Activated naive CD8-positive, alpha-beta T cell treated with anti-CD3 and anti-CD28 coated beads, Interleukin-2, amount 10 ng/mL, durations not matched to agents 7 days and 5 days (primary cell): ENCODE measurements around the gene C6orf132. TPM values are rescaled to one million over a fixed set of nuclear protein-coding genes. Genes with fewer than 3 reads are reported as not detected.
A peak's percentile ranks its signal among the peaks of the same experiment; 100 is the strongest.

Source experiments
- ATAC-seq: fragments of 150-1000 bp; cut with Tn5 transposase; one replicate; pipeline ENCODE4 v1.10.0; 2021; ENCODE audit warnings: low read depth, moderate library complexity
- POLR2A ChIA-PET: fragments of 350-600 bp; sonication (Branson Sonifier 250); formaldehyde crosslinking; loops from one replicate; lab custom pipeline; 2021; ENCODE audit warnings: antibody characterized with exemption; lab: Charles Lee
- DNase-seq: peaks from one replicate; pipeline ENCODE4 v3.0.0; 2021
- H3K27ac Mint-ChIP-seq: one replicate; pipeline ENCODE4 v1.8.0; 2022; ENCODE audit warnings: mild to moderate bottlenecking, mixed read lengths
- H3K27me3 Mint-ChIP-seq: one replicate; pipeline ENCODE4 v1.8.0; 2022; ENCODE audit warnings: mild to moderate bottlenecking, moderate library complexity, mixed read lengths
- H3K36me3 Mint-ChIP-seq: one replicate; pipeline ENCODE4 v1.8.0; 2021; ENCODE audit warnings: mild to moderate bottlenecking, mixed read lengths
- H3K4me1 Mint-ChIP-seq: one replicate; pipeline ENCODE4 v1.8.0; 2021; ENCODE audit warnings: mixed read lengths
- H3K4me3 Mint-ChIP-seq: one replicate; pipeline ENCODE4 v1.8.0; 2022; ENCODE audit warnings: mild to moderate bottlenecking, moderate library complexity, mixed read lengths
- H3K9me3 Mint-ChIP-seq: one replicate; pipeline ENCODE4 v1.8.0; 2021; ENCODE audit warnings: mixed read lengths
- total RNA-seq, 2 experiments: library from RNA; stranded (reverse); gene quantifications; one replicate each; pipeline ENCODE4 v1.2.3, GENCODE V29; 2021

Gene C6orf132
- total RNA-seq, 2 experiments from 2014 or later = 0.08 to 0.14 TPM

DNA sequence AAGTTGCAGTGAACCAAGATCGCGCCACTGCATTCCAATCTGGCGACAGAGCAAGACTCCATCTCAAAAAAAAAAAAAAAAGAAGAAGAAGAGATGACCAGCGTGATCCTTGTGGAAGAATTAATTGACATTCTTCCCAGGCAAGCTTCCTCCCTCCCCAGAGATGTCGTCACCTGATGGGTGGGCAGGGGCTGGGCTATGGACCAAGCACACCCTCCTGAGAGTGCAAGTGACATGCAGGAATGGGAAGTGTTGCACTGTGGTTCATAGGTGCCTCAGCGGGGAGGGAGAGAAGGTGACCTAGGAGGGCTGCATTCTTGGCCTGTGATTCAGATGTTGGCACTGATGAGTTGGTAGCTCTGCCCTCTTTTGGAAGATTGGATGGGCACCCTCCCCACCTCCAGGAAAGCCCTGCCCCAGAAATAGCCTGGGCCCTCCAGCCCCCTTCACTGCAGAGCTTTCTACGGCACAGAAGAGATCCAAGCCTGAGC lies 54.3 kb downstream of the C6orf132 start:
- DNase-seq (no peak), ATAC-seq (no peak)
- Mint-ChIP-seq H3K4me3 (no peak overlapping the region), H3K4me1 (no peaks in the 10 kb centered on the region), H3K27ac (no peak overlapping the region), H3K27me3 (no peaks in the 10 kb centered on the region), H3K9me3 (no peaks in the 10 kb centered on the region), H3K36me3 (no peaks in the 10 kb centered on the region)
- POLR2A ChIA-PET = no interaction called here

DNA sequence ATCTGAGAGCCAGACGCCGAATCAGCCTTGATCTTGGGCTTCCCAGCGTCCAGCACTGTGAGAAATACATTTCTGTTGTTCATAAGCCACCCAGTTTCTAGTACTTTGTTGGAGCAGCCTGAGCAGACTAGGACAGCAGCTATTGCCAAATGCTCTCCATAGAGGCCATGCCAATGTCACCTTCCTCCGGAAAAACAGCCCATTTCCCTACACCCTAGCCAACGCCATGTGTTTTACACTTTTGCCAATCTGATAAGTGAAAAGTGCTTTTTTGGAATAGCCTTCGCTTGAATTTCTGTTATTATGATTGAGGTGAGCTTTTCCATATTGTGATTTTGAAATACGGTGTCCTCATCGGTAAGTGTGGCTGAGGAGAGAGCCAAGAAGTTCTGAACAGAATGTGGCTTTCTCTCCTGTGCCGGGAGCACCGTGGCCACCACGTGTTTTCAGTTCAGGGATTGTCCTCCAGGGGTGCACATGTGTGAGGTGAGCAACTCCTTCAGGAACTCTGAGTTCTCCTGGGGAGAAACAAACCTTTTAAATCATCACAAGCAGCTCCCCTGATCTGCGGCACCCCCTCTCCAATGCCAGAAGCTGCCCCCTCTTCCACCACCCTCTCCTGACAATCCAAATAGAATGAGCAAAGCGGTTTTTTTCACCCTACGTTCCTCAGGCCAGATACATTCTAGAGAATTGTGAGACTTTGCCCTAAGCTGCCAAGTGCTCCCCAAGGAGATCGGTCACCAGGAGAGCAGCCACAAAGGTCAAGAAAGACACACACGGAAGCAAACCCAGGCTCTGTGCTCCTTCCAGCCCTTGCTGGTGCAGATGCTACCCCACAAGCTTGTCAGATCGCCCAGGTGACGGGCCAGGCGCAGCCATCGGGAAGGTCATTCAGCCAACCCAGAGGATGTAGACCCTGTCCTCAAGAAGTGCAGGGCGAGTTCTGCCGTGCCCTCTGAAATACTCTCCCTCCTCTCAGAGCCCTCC lies 56.1 kb downstream of the C6orf132 start:
- H3K27ac Mint-ChIP-seq = no peak overlapping the region
- POLR2A ChIA-PET = no interaction called here

DNA sequence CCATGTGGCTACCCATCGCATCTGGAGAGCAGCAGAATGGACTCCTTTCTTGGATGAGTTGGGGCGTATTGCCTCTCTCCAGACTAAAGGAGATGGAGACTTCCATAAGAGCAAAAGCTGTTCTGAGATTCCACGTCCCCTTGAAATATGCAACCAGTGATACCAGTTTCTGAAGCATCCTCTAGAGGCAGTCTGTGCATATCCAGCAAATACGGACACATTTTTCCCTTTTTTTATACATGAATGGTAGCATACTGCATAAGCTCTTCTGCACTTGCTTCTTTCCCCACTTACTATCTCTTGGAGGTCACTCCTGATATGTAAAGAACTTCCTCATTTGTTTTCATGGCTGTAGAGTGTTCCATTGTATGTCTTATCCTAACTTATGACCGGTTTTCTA lies 57.5 kb downstream of the C6orf132 start:
- H3K27ac Mint-ChIP-seq = no peak overlapping the region
- POLR2A ChIA-PET = no interaction called here
- no peaks in the 10 kb centered on the region for H3K36me3 Mint-ChIP-seq

More for the DNA sequence above, 56.1 kb downstream of the C6orf132 start:
- Mint-ChIP-seq H3K4me1 (no peaks in the 10 kb centered on the region), H3K27me3 (no peaks in the 10 kb centered on the region), H3K36me3 (no peaks in the 10 kb centered on the region), H3K9me3 (no peaks in the 10 kb centered on the region), H3K4me3 (no peak overlapping the region)
- DNase-seq (no peak), ATAC-seq (no peak)

DNA sequence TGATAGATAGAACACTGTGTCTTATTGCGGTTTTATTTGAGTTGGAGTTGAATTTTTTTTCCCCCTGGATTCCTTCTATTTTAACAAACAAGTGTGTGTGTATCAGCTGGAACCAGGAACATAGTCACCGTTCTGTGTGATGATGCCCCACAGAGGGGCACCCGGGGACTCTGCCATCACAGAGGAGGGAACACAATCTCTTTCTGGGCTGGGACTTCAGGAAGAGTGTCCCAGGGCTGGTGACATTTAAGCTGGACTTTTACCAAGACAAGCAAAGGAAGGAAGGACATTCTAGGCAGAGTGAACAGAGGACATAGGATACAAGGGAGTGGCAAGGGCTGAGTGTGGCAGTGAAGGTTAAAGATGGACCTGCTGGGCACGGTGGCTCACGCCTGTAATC lies 58.9 kb downstream of the C6orf132 start:
- Mint-ChIP-seq H3K36me3 (no peaks in the 10 kb centered on the region), H3K4me1 (no peaks in the 10 kb centered on the region), H3K4me3 (no peak overlapping the region), H3K27me3 (no peaks in the 10 kb centered on the region), H3K27ac (no peak overlapping the region), H3K9me3 (no peaks in the 10 kb centered on the region)
- DNase-seq (no peak), ATAC-seq (no peak)
- POLR2A ChIA-PET = interaction anchor here (0.7 kb wide), 1 partner anchor 144 kb away, joined by 3 read pairs; no protein-coding TSS in a partner anchor

More for the DNA sequence above, 57.5 kb downstream of the C6orf132 start:
- Mint-ChIP-seq H3K4me1 (no peaks in the 10 kb centered on the region), H3K9me3 (no peaks in the 10 kb centered on the region), H3K27me3 (no peaks in the 10 kb centered on the region), H3K4me3 (no peak overlapping the region)
- DNase-seq (no peak), ATAC-seq (no peak)

DNA sequence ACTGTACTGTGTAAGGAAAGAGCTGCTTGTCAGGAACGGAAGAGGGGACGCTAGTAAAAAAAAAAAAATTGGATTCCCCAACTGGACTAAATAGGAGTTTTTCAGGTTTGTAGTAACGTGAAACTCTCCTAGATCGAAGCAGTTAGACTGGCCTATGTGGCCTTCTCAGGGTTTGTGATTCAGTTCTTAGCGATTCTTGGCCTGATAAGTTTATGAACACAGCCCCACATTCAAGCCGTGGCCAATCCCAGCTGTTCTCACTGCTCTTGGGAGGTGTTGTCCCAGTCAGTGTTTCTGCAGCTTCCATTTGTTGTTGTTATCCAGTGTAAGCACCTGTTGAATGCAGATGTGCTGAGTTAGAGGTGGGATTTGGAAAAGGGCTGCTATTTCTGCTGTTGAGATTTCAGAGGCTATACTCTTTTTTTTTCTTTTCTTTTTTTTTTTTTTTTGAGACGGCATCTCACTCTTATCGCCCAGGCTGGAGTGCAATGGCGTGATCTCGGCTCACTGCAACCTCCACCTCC lies 62.4 kb downstream of the C6orf132 start:
- no peaks in the 10 kb centered on the region for H3K27me3 Mint-ChIP-seq
- H3K4me3 Mint-ChIP-seq = no peak overlapping the region
- POLR2A ChIA-PET = no interaction called here
- no peak for ATAC-seq
- H3K27ac Mint-ChIP-seq = no peak overlapping the region
- no peaks in the 10 kb centered on the region for H3K9me3 Mint-ChIP-seq
- no peaks in the 10 kb centered on the region for H3K4me1 Mint-ChIP-seq
- peaks cover 8% of the 10 kb centered on the region for H3K36me3 Mint-ChIP-seq
- DNase-seq = no peak

DNA sequence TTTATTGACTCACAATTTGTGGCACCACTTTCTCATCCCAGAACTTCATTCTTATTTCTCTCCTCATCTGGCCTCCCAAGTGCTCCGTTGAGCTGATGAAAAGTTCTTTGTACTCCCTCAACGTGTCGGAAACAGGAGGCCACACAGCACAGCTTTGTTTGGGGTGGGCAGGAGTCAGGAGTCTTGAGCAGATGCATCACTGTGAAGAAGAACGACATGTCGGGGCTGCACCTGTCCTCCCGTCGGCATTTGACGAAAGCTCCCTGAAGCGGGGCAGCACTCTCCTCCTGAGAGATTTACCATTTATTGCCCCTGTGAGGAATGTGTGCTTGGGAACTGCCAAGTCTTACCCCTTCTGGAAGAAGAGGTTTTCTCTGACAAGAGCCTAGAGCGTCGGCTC lies 64.0 kb downstream of the C6orf132 start:
- Mint-ChIP-seq H3K4me3 (no peak overlapping the region), H3K27ac (no peak overlapping the region)
- POLR2A ChIA-PET = no interaction called here

DNA sequence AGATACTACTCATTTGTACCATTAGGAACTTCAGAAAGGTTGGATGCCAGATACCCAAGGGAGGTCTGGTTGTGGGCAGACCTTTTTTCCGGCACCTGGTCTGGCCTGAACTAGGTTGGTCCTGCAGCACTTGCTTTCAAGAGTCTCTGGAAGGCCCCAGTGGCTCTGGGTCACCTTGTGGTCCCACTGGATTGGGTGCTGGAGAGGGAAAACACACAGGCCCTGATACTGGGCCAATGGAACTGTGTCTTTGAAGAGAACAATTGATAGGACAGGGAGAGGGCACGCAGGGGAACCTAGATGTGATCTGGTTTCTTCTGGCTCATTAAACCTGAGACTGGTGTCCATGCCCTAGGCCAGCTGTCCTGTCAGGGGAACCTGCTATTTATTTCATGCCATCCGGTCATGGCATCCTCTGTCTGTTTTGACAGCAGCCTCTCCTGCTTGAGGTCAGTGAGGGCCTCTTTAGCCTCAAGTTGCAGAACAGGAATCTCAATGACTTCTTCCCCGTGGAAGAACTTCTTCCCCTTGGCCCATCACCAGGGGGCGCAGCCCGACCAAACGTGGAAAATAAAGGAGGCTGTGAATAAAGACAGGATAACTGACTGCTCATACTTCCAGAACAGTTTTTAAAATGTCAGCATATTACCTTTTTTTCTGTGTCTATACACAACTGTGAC lies 67.1 kb downstream of the C6orf132 start:
- no peak overlapping the region for H3K27ac Mint-ChIP-seq

More for the DNA sequence above, 64.0 kb downstream of the C6orf132 start:
- Mint-ChIP-seq H3K27me3 (no peaks in the 10 kb centered on the region), H3K9me3 (no peaks in the 10 kb centered on the region), H3K4me1 (no peaks in the 10 kb centered on the region), H3K36me3 (peaks cover 16% of the 10 kb centered on the region)
- ATAC-seq = no peak
- no peak for DNase-seq

DNA sequence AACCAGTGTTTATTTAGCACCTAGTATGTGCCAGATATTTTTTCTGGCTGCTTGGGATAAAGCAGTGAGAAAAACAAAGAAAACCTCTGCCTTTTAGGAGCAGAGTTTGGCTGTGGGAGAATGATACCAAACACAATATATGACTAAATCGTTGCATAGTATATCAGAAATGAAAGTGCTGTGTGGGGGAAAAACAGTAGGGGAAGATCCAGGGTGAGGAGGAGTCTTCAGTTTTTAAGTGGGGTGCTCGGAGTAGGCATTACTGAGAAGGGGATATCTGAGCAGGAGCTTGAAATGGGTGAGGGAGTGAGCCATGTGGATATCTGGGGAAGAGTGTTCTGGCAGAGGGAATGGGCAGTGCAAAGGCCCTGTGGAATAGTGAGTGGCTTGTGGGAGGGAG lies 69.1 kb downstream of the C6orf132 start:
- POLR2A ChIA-PET = no interaction called here
- no peak for DNase-seq
- Mint-ChIP-seq H3K36me3 (peaks cover 24% of the 10 kb centered on the region), H3K27me3 (no peaks in the 10 kb centered on the region), H3K4me3 (no peak overlapping the region), H3K4me1 (no peaks in the 10 kb centered on the region), H3K9me3 (no peaks in the 10 kb centered on the region), H3K27ac (no peak overlapping the region)
- ATAC-seq = no peak

More for the DNA sequence above, 67.1 kb downstream of the C6orf132 start:
- DNase-seq (peak; percentile 65), ATAC-seq (no peak)
- Mint-ChIP-seq H3K36me3 (peaks cover 24% of the 10 kb centered on the region), H3K4me3 (no peak overlapping the region), H3K9me3 (no peaks in the 10 kb centered on the region), H3K4me1 (no peaks in the 10 kb centered on the region), H3K27me3 (no peaks in the 10 kb centered on the region)
- POLR2A ChIA-PET = no interaction called here

DNA sequence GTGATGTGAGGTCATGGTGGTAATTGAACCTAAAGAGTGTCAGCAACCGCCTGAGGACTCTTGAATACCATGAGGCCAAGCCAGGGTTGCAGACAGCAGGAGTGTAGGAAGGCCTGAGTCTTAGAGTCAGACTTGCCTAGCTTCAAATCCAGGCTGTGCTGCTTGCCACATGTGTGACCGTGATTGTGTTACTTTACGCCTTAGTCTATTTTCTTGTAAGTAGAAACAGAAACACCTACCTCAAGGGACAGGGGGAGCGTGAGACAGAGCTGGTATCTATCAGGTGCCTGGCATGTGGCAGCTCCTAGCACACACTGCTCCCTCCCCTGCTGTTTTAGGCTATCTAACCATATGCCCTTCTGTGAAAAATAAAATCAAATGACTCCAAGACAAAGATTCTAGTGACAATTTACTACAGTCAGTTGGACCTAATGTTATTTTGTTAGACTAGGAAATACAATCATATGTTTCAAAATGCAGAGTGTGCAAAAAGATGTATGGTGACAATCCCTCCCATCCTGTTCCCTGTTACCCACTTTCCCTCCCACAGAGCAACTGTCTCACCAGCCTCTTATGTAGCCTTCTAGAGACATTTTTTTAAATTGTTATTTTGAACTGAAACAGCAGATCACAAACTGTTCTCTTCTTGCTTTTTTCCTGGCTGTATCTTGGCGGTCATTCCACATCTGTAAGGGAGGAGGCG lies 70.4 kb downstream of the C6orf132 start:
- POLR2A ChIA-PET = no interaction called here
- ATAC-seq (no peak), DNase-seq (no peak)
- no peak overlapping the region for H3K4me3 Mint-ChIP-seq
- no peaks in the 10 kb centered on the region for H3K27me3 Mint-ChIP-seq
- no peaks in the 10 kb centered on the region for H3K4me1 Mint-ChIP-seq
- no peak overlapping the region for H3K27ac Mint-ChIP-seq
- H3K36me3 Mint-ChIP-seq = peaks cover 19% of the 10 kb centered on the region
- no peaks in the 10 kb centered on the region for H3K9me3 Mint-ChIP-seq

DNA sequence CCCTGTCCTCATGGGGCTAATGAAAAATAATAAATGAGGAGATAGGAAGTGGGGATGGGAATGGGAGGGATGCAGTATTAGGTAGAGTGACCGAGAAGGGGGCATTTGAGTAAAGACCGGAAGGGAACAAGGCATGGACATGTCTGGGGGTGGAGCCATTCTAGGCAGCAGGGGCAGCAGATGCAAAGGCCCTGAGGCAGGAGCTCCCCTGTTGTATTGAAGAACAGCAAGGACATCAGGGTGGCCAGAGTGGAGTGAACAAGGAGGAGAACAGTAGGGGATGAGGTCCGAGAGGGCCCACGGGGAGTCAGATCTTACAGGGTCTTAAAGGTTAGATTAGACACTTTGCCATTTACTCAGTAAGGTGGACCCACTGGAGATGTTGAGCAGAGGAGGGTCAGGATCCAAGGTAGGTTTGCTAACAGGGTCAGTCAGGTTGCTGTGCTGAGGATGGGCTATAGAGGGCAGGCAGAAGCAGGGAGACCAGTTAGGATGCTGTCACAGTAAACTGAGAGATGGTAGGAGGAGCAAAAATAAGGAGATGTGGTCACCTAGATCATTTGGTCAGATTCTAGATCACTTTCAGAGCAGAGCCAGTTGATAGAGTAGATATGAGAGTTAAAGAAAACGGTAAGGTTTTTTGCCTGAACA lies 73.4 kb downstream of the C6orf132 start:
- Mint-ChIP-seq H3K36me3 (peaks cover 19% of the 10 kb centered on the region), H3K27me3 (no peaks in the 10 kb centered on the region), H3K27ac (no peak overlapping the region), H3K4me1 (peaks cover 2% of the 10 kb centered on the region), H3K9me3 (no peaks in the 10 kb centered on the region), H3K4me3 (no peak overlapping the region)
- DNase-seq (no peak), ATAC-seq (no peak)
- POLR2A ChIA-PET = no interaction called here

DNA sequence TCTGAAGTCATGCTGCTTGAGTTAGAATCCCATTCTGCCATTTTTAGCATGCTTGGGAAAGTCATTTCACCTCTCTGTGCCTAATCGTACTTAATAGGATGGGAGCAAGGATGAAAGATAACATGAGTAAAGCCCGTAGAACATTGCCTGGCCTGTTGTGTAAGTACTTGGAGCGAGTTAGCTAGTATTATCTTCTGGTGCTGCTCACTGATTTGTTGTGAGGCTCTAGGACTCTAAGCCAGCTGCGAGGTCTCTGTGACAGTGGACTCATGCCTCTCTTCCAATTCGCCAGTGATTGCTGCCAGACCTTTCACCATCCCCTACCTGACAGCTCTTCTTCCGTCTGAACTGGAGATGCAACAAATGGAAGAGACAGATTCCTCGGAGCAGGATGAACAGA lies 74.2 kb downstream of the C6orf132 start:
- Mint-ChIP-seq H3K36me3 (peaks cover 15% of the 10 kb centered on the region), H3K27ac (no peak overlapping the region), H3K9me3 (no peaks in the 10 kb centered on the region), H3K27me3 (no peaks in the 10 kb centered on the region), H3K4me1 (peaks cover 2% of the 10 kb centered on the region), H3K4me3 (no peak overlapping the region)
- POLR2A ChIA-PET = interaction anchor here (0.6 kb wide), 1 partner anchor 18 kb away, joined by 3 read pairs; the partner anchor contains the start of gene TAF8
- no peak for ATAC-seq
- DNase-seq = no peak

DNA sequence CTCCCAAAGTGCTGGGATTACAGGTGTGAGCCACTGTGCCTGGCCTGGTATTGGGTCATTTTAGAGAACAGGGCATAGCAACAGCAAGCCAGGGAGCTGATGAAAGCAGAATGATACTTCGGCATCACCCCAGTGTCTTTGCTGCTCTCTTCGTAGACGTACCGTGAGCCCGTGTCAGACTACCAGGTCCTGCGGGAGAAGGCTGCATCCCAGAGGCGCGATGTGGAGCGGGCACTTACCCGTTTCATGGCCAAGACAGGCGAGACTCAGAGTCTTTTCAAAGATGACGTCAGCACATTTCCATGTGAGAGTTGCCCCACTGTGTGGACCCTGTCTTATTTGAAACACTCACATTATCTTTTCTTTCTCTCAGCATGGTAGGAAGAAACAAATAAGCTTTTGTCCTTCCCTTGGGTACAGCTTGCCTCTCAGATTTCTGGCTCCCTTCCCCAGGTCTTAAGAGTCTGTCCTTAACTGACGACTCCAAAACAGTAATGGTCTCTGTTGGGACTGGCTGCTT lies 76.2 kb downstream of the C6orf132 start:
- POLR2A ChIA-PET = no interaction called here
- DNase-seq (no peak), ATAC-seq (no peak)
- Mint-ChIP-seq H3K36me3 (peaks cover 13% of the 10 kb centered on the region), H3K27me3 (no peaks in the 10 kb centered on the region), H3K4me1 (peaks cover 2% of the 10 kb centered on the region), H3K27ac (no peak overlapping the region), H3K4me3 (no peak overlapping the region), H3K9me3 (no peaks in the 10 kb centered on the region)
